ENCODE results near the gene MBNL2.

The MBNL2 gene

GRCh38 chr13:97353927-97354675 is 132.0 kb downstream of the MBNL2 start:
- no peak for FAIRE-seq

- no peak for FAIRE-seq
These were observed 132.7 kb downstream of the MBNL2 start for GRCh38 chr13:97354808-97355207.

- no peak for FAIRE-seq
These were observed 134.5 kb downstream of the MBNL2 start for GRCh38 chr13:97356592-97356991.

GRCh38 chr13:97359181-97360057 is 137.3 kb downstream of the MBNL2 start:
- peak; percentile 41 for FAIRE-seq

GRCh38 chr13:97360610-97361009 is 138.5 kb downstream of the MBNL2 start:
- no peak for FAIRE-seq

GRCh38 chr13:97364031-97364430 is 141.9 kb downstream of the MBNL2 start:
- no peak for FAIRE-seq

GRCh38 chr13:97364827-97365226 is 142.7 kb downstream of the MBNL2 start:
- no peak for FAIRE-seq

GRCh38 chr13:97366172-97366688 is 144.1 kb downstream of the MBNL2 start:
- no peak for FAIRE-seq

GRCh38 chr13:97367016-97367822 is 145.1 kb downstream of the MBNL2 start:
- FAIRE-seq: no peak

- FAIRE-seq: no peak
These were observed 147.2 kb downstream of the MBNL2 start for GRCh38 chr13:97369261-97369893.

- no peak for FAIRE-seq
These were observed 149.5 kb downstream of the MBNL2 start for GRCh38 chr13:97371486-97372109.

- FAIRE-seq: no peak
These were observed 150.8 kb downstream of the MBNL2 start for GRCh38 chr13:97372936-97373335.

GRCh38 chr13:97373787-97374186 is 151.7 kb downstream of the MBNL2 start:
- no peak for FAIRE-seq

GRCh38 chr13:97376981-97377380 is 154.8 kb downstream of the MBNL2 start:
- no peak for FAIRE-seq

- no peak for FAIRE-seq
These were observed 157.3 kb downstream of the MBNL2 start for GRCh38 chr13:97379386-97379785.

- no peak for FAIRE-seq
These were observed 158.6 kb downstream of the MBNL2 start for GRCh38 chr13:97380696-97381095.

GRCh38 chr13:97381189-97381588 is 159.1 kb downstream of the MBNL2 start:
- no peak for FAIRE-seq

- no peak for FAIRE-seq
These were observed 160.1 kb downstream of the MBNL2 start for GRCh38 chr13:97382276-97382675.

GRCh38 chr13:97384371-97384770 is 162.2 kb downstream of the MBNL2 start:
- no peak for FAIRE-seq

GRCh38 chr13:97385146-97385545 is 163.0 kb downstream of the MBNL2 start:
- FAIRE-seq: no peak

GRCh38 chr13:97385854-97386253 is 163.7 kb downstream of the MBNL2 start:
- FAIRE-seq: no peak

All from colon (tissue), 2 donors.